HG02938 (cell line): ENCODE data around the gene FOXM1.

Experiments
- ATAC-seq: cut with Tn5 transposase; IDR thresholded peaks from one replicate; pipeline ENCODE4 v1.9.1; 2021; ENCODE audit warnings: mild to moderate bottlenecking, moderate library complexity; ENCODE audit not compliant: unreplicated experiment

Gene FOXM1

GRCh38 chr12:2877047-2877952, at the start of gene FOXM1, which contains the start of gene RHNO1:
Gene FOXM1 (minus strand): TSS chr12:2877174. CDS start chr12:2874478, 2,696 bp downstream.
Gene RHNO1 (plus strand): TSS chr12:2877223. CDS start chr12:2885367, 8,144 bp downstream.
- peak; percentile 66 for ATAC-seq

GRCh38 chr12:2925322-2925995, 48.5 kb upstream of the FOXM1 start:
- ATAC-seq: no peak

- ATAC-seq: no peak
Measured at GRCh38 chr12:2924019-2924418, 47.0 kb upstream of the FOXM1 start.

GRCh38 chr12:2923057-2923456, 46.1 kb upstream of the FOXM1 start:
- ATAC-seq: no peak

- no peak for ATAC-seq
Measured at GRCh38 chr12:2922329-2922728, 45.4 kb upstream of the FOXM1 start.

GRCh38 chr12:2919249-2919648, 42.3 kb upstream of the FOXM1 start:
- ATAC-seq: no peak

- ATAC-seq: no peak
Measured at GRCh38 chr12:2912216-2912575, 35.2 kb upstream of the FOXM1 start.

- ATAC-seq: no peak
Measured at GRCh38 chr12:2904260-2904659, 27.3 kb upstream of the FOXM1 start.

- no peak for ATAC-seq
Measured at GRCh38 chr12:2902272-2902880, 25.4 kb upstream of the FOXM1 start.

GRCh38 chr12:2900642-2901041, 23.7 kb upstream of the FOXM1 start:
- no peak for ATAC-seq

GRCh38 chr12:2897418-2897817, 20.4 kb upstream of the FOXM1 start:
- no peak for ATAC-seq

- no peak for ATAC-seq
Measured at GRCh38 chr12:2895511-2895910, 18.5 kb upstream of the FOXM1 start.

- ATAC-seq: no peak
Measured at GRCh38 chr12:2895051-2895451, 18.1 kb upstream of the FOXM1 start.

- no peak for ATAC-seq
Measured at GRCh38 chr12:2893007-2893406, 16.0 kb upstream of the FOXM1 start.

GRCh38 chr12:2892246-2892645, 15.3 kb upstream of the FOXM1 start:
- no peak for ATAC-seq

- ATAC-seq: peak; percentile 12
Measured at GRCh38 chr12:2891240-2892053, 14.5 kb upstream of the FOXM1 start.

- peak; percentile 97 for ATAC-seq
Measured at GRCh38 chr12:2890388-2891239, 13.6 kb upstream of the FOXM1 start, which contains the start of gene TULP3. Gene TULP3 (plus strand): TSS chr12:2890891. CDS start chr12:2890948, 57 bp downstream.

GRCh38 chr12:2890001-2890387, 13.0 kb upstream of the FOXM1 start:
- ATAC-seq: no peak

- ATAC-seq: no peak
Measured at GRCh38 chr12:2886768-2887450, 9.9 kb upstream of the FOXM1 start.
